Activated B cell treated with CpG ODN at 0.5 μM for 24 hours (primary cell): ENCODE results near the gene SNRK. TPM values are rescaled to one million over a fixed set of nuclear protein-coding genes. Genes with fewer than 3 reads are reported as not detected.

Source experiments
- ATAC-seq: fragments of 200-7000 bp; cut with Tn5 transposase; one replicate; pipeline ENCODE4 v1.10.0; 2021; ENCODE audit warnings: low read depth, mild to moderate bottlenecking, moderate library complexity
- CTCF ChIA-PET: fragments of 350-600 bp; sonication (Branson Sonifier 250); formaldehyde crosslinking; loops from one replicate; lab custom pipeline; 2021; ENCODE audit warnings: antibody characterized with exemption; lab: Charles Lee
- POLR2A ChIA-PET: fragments of 350-600 bp; sonication (Branson Sonifier 250); formaldehyde crosslinking; loops from one replicate; lab custom pipeline; 2021; ENCODE audit warnings: antibody characterized with exemption; lab: Charles Lee
- DNase-seq: peaks from one replicate; pipeline ENCODE4 v3.0.0; 2022
- H3K27ac Mint-ChIP-seq: one replicate; pipeline ENCODE4 v1.8.0; 2020; ENCODE audit warnings: mixed read lengths
- H3K27me3 Mint-ChIP-seq: one replicate; pipeline ENCODE4 v1.8.0; 2021; ENCODE audit warnings: mixed read lengths
- H3K36me3 Mint-ChIP-seq: one replicate; pipeline ENCODE4 v1.8.0; 2021; ENCODE audit warnings: low read depth, mixed read lengths
- H3K4me1 Mint-ChIP-seq: one replicate; pipeline ENCODE4 v1.8.0; 2021; ENCODE audit warnings: mixed read lengths
- H3K4me3 Mint-ChIP-seq: one replicate; pipeline ENCODE4 v1.8.0; 2020; ENCODE audit warnings: mild to moderate bottlenecking, mixed read lengths
- H3K9me3 Mint-ChIP-seq: one replicate; pipeline ENCODE4 v1.8.0; 2020; ENCODE audit warnings: mixed read lengths
- intact Hi-C: fragments of 100-400 bp; cut with micrococcal nuclease; formaldehyde crosslinking; loops from one replicate; pipeline ENCODE4 v1.15.1; 2024
- total RNA-seq: library from RNA; stranded (reverse); gene quantifications from 2 replicates; pipeline ENCODE4 v1.2.3, GENCODE V29; 2022
- TF ChIP-seq, protein P1 (sequence below): fragments of 200-600 bp; IDR thresholded peaks from one replicate; pipeline ENCODE4 v1.8.0; 2022; ENCODE audit warnings: antibody characterized with exemption, mild to moderate bottlenecking

The SNRK gene
- total RNA-seq, 1 donor from 2014 or later, result 31.1 TPM

DNA sequence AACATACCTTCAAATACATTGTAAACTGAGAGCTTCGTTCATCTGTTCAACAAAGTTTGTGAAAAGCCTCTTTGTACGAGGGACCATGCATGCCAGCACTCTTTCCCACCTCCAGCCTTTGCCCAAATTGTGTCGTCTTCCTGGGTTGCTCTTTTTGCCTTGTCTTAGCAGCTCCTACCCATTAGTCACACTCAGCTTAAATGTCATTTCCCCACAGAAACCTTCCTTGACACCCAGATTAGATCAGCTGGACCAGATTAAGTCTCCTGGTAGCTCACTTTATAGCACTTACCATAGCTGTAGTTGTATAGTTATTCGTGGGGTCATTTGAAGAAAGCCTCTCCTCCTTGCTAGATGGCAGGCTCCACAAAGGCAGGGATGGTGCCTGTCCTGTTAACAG, 24.1 kb upstream of the SNRK start:
- DNase-seq (no peak), ATAC-seq (no peak)
- no peak overlapping the region for H3K4me3 Mint-ChIP-seq
- H3K4me1 Mint-ChIP-seq, result peaks cover 22% of the 10 kb centered on the region
- ChIA-PET CTCF (no interaction called here), POLR2A (no interaction called here)
- TF ChIP-seq, protein P1, sequence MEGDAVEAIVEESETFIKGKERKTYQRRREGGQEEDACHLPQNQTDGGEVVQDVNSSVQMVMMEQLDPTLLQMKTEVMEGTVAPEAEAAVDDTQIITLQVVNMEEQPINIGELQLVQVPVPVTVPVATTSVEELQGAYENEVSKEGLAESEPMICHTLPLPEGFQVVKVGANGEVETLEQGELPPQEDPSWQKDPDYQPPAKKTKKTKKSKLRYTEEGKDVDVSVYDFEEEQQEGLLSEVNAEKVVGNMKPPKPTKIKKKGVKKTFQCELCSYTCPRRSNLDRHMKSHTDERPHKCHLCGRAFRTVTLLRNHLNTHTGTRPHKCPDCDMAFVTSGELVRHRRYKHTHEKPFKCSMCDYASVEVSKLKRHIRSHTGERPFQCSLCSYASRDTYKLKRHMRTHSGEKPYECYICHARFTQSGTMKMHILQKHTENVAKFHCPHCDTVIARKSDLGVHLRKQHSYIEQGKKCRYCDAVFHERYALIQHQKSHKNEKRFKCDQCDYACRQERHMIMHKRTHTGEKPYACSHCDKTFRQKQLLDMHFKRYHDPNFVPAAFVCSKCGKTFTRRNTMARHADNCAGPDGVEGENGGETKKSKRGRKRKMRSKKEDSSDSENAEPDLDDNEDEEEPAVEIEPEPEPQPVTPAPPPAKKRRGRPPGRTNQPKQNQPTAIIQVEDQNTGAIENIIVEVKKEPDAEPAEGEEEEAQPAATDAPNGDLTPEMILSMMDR, result no peak
- H3K27ac Mint-ChIP-seq, result no peak overlapping the region
- no peaks in the 10 kb centered on the region for H3K27me3 Mint-ChIP-seq
- intact Hi-C loops, result no loop called here
- H3K36me3 Mint-ChIP-seq, result no peaks in the 10 kb centered on the region
- no peaks in the 10 kb centered on the region for H3K9me3 Mint-ChIP-seq

DNA sequence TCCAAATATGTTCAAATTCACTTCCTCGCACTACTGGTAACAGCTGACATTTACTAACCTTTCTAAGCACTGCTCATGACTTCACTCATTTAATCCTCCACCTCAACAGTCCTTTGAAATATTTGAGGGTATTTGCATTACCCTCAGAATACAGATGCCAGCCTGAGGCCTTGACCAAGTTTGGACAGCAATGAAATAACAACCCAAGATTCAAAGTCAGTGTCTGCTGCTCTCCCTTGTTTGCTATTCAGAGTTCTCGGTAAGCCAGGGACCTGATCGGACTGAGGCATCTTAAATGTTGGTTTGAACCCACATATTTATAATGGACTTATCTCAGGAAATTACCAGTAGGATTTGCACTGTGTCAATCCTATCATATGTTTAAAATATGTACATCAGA, 19.9 kb upstream of the SNRK start:
- H3K9me3 Mint-ChIP-seq, result no peaks in the 10 kb centered on the region
- no peaks in the 10 kb centered on the region for H3K27me3 Mint-ChIP-seq
- intact Hi-C loops, result no loop called here
- no peak overlapping the region for H3K4me3 Mint-ChIP-seq
- no peaks in the 10 kb centered on the region for H3K36me3 Mint-ChIP-seq
- ChIA-PET CTCF (no interaction called here), POLR2A (no interaction called here)
- no peak overlapping the region for H3K27ac Mint-ChIP-seq
- TF ChIP-seq, protein P1, result no peak
- DNase-seq, result no peak
- ATAC-seq, result no peak
- H3K4me1 Mint-ChIP-seq, result no peaks in the 10 kb centered on the region

DNA sequence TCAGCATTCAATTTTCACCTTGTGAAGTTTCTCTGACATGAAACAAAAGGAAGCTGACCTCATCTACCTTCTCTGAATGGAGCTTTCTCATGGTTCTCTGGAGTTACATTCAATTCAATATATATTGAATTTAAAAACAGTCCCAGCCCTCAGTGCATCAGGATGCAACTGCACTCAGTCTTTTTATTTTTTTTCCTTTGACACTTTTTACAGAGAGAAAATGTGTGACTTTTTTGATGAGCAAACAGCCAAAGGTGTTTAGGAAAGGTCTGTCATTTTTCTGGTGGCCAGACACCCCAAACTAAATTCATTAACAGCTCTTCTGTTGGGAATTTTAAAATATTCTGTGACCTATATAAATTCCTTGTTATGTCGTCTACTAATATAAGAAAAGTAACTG, 19.3 kb upstream of the SNRK start:
- TF ChIP-seq, protein P1, result no peak
- POLR2A ChIA-PET, result no interaction called here
- CTCF ChIA-PET, result no interaction called here

DNA sequence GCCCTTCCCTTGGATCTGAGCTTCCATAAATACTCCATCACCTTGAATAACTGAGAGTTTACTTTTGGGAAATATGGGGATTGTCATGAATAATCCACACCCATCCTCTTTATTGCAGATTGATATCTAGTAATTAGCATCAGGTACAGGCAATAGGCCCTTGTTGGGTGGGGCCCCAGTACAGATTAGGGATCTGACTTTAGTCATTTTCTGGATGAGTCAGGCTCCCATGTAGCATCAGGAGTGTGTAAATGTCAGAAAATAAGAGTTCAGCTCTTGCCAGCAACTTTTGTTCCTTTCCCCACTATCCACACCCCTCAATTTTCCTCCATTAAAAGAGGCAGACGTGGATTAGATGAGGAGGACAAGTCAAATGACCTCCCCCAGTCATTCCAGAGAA, 17.7 kb upstream of the SNRK start:
- intact Hi-C loops, result no loop called here
- H3K27me3 Mint-ChIP-seq, result no peaks in the 10 kb centered on the region
- ATAC-seq, result no peak
- TF ChIP-seq, protein P1, result no peak
- H3K4me1 Mint-ChIP-seq, result no peaks in the 10 kb centered on the region
- no peaks in the 10 kb centered on the region for H3K9me3 Mint-ChIP-seq
- no peaks in the 10 kb centered on the region for H3K36me3 Mint-ChIP-seq
- no peak overlapping the region for H3K4me3 Mint-ChIP-seq
- POLR2A ChIA-PET, result no interaction called here
- no peak for DNase-seq
- CTCF ChIA-PET, result no interaction called here
- no peak overlapping the region for H3K27ac Mint-ChIP-seq

More for the DNA sequence above, 19.3 kb upstream of the SNRK start:
- DNase-seq (no peak), ATAC-seq (no peak)
- no peak overlapping the region for H3K4me3 Mint-ChIP-seq
- H3K4me1 Mint-ChIP-seq, result no peaks in the 10 kb centered on the region
- H3K27ac Mint-ChIP-seq, result no peak overlapping the region
- H3K36me3 Mint-ChIP-seq, result no peaks in the 10 kb centered on the region
- intact Hi-C loops, result no loop called here
- no peaks in the 10 kb centered on the region for H3K9me3 Mint-ChIP-seq
- no peaks in the 10 kb centered on the region for H3K27me3 Mint-ChIP-seq

DNA sequence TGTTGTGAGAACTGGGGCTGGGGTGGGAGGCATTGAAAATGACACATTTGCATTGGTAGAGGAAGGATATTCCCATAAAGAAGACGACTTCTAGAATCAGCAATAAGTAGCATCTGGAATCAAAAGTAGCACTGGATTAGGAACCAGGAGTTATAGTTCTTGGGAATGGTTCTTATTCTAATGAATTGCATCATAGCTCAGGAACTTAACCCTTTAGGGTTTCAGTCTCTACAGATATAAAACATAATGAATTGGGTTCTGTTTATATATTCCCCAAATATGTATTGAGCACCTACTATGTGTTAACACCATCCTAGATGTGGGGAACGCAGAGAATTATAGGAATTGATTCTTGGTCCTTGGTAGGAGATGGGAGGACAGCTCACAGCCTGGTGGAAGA, 16.3 kb upstream of the SNRK start:
- Mint-ChIP-seq H3K27ac (no peak overlapping the region), H3K9me3 (no peaks in the 10 kb centered on the region), H3K4me1 (no peaks in the 10 kb centered on the region), H3K27me3 (no peaks in the 10 kb centered on the region), H3K36me3 (no peaks in the 10 kb centered on the region), H3K4me3 (no peak overlapping the region)
- ATAC-seq, result no peak
- ChIA-PET CTCF (no interaction called here), POLR2A (interaction anchor here (0.6 kb wide), 1 partner anchor 16 kb away, joined by 3 read pairs; the partner anchor contains the start of gene SNRK)
- intact Hi-C loops, result no loop called here
- TF ChIP-seq, protein P1, result no peak
- DNase-seq, result no peak
